Metanephros (tissue), 1 donor: ENCODE measurements around the gene TNNC1. TPM values are rescaled to one million over a fixed set of nuclear protein-coding genes. Genes with fewer than 3 reads are reported as not detected.

ENCODE experiments used
- total RNA-seq: library from RNA; depleted of rRNA; stranded (reverse); fragments of >200 nt; gene quantifications from one replicate; pipeline ENCODE4 v1.2.3, GENCODE V29; 2014

The TNNC1 gene
- 97.2 TPM for total RNA-seq

DNA sequence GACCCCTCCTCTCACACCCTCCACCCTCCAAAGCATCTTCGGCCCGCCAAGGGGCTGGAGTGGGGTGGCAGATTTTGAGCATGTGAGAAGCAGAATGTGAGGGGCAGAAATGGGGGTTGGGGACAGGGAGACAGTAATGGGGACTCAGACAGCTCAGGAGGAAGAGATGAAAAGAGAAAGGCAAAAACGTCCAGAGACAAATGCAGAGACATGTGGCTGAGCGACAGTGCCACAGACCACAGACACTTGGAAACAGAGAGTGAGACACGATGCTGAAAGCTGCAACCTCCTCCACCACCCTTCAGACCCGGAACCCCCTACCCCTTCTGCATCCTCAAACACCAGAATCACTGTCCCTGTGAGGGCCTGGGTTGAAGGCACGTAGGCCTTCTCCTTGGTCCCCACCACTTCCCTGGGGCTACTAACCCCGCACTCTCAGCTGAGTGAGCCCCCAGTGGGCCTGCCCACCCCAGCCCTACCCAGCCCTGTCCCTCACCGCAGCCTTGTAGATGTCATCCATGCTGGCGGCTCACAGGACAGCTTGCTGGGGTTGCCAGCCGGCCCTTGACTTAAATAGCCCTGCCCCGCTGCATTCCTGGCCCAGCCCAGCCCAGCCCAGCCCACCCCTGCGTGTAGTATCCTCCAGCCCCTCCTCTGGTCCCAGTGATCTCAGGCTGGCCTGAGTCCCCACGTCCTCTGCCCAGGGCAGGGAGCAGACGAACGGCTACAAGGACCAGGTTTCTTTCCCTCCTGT, at the start of gene TNNC1:
Gene TNNC1, minus strand, starts transcription at position 546 of the 754 bp plus-strand sequence. Its CDS starts 26 bp downstream, at position 520.

DNA sequence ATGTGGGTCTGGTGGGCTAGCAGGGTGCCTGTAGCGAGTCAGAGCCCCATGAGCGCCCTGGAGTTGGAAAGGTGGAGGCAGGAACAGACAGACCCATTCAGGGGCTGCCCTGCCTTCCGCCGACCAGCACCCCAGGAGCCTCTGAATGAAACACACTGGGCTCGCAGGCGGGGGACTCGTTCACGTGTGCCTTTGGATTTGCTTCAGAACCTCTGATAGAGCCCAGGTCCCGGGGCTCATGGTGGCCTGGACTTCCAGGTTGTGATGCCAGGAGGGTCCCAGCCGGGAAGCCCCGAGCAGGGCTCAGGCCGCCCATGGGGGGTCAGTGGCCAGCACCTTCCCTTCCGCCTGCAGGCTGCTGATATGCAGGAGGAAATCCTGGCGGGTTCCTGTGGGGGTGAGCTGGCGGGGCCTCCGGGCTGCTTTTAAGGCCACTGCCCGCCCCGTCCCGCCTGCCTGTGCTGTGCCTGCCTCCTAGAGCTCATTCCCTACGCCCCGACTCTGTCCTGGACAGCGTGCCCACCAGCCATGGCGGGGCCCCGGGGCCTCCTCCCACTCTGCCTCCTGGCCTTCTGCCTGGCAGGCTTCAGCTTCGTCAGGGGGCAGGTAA, 41.1 kb upstream of the TNNC1 start, which contains the start of gene STAB1:
Gene STAB1, plus strand, starts transcription at position 453 of the 610 bp plus-strand sequence. Its CDS starts 76 bp downstream, at position 529.

DNA sequence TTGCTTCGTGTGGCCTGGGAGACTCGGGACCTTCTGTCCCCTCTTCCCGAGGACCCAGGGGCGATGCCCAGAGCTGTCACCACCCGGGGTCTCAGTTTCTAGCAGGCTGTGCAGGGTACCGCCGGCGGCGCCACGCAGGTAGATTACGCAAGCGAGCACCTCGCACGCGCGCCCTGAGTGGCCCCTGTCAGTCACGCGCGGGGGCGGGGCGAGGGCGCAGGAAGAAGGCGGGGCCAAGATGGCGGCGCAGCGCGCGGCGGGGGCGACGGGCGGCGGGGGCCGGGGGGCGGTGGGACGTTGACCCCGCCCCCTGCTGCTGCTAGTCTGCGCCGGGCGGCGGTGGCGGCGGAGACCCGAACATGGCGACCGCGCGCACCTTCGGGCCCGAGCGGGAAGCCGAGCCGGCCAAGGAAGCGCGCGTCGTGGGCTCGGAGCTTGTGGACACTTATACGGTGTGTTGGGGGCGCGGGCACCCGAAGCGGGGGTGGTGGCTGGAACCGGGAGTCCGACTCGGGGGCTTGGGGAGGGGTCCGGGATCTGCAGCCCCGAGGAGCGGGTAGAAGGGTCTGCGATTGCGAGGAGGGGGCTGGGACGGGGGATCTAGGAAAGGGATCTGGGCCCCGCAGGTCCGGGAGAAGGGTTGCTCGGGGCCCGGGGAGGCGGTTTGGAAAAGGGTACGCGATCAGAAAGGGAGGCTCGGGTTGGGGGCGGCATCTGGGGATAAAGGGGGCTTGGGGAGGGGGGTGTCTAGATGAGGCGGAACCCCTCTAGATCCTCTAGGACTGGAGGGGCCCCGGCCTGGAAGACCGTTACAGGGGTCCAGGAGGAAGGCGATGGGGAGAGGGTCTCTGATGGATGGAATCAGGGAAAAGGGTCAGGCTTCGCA, 1.7 kb upstream of the TNNC1 start, which contains the start of gene NISCH:
Gene NISCH, plus strand, starts transcription at position 322 of the 886 bp plus-strand sequence. Its CDS starts 38 bp downstream, at position 360.

DNA sequence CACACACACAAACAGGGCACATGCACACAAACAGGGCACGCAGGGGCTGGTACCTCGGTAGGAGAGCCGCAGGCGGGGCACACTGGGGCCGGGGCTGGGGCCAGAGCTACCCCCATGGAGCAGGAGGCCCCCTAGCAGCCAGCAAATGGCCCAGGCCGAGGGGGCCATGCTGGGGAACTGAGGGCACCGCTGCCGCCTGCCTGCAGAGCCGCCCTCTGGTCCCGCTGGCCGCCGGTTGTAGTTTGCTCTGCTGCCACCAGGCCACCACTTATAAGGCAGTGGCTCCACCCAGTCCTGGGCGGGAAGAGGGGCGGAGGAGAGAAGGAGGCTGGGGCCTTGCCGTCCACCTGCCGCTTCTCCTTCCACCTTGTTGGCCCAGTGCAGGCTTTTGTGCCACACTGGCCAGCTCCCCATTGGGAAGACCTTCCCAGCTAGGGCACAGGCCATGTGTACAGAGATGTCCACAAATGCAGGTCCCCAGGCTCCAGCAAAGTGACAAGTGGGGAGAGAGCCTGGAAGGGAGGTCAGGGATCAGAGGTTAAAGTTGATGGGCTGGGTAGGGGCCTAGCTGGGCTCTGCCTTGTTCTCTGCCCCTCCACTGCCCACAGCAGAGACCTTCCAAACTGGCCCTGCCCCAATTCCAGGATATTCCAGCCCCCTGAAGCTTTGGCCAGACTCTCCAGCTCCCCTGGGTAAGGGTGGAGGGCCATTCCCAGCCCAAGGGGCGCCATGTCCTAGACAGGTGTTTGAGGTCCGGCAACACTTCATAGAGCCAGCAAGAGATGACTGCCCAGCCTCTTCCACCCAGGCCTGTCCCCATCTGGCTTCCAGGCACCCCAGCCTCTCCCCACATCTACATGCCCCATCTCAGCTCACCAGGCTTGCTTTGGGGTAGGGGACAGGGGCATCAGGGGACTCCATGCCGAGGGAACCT, 8.7 kb downstream of the TNNC1 start, which contains the start of gene SEMA3G:
Gene SEMA3G, minus strand, starts transcription at position 244 of the 934 bp plus-strand sequence. Its CDS starts 76 bp downstream, at position 168.

Other genes with a start within 250 kb of the TNNC1 start
- gene TLR9, start 228.4 kb downstream of the TNNC1 start, total RNA-seq, result not detected
- gene TWF2, start 214.9 kb downstream of the TNNC1 start, total RNA-seq, result 36.0 TPM
- gene PPM1M, start 208.3 kb downstream of the TNNC1 start, total RNA-seq, result 15.0 TPM
- 74.4 TPM for gene WDR82, start 175.4 kb downstream of the TNNC1 start, total RNA-seq
- gene GLYCTK, start 166.2 kb downstream of the TNNC1 start, total RNA-seq, result 22.8 TPM
- gene DNAH1, start 137.7 kb downstream of the TNNC1 start, total RNA-seq, result 13.1 TPM
- gene BAP1, start 44.0 kb downstream of the TNNC1 start, total RNA-seq, result 61.2 TPM
- gene PHF7, start 43.4 kb downstream of the TNNC1 start, total RNA-seq, result 8.2 TPM
- 10.2 TPM for gene SEMA3G, start 8.9 kb downstream of the TNNC1 start, total RNA-seq
- 117 TPM for gene NISCH, start 1.6 kb upstream of the TNNC1 start, total RNA-seq
- 95.8 TPM for gene STAB1, start 41.3 kb upstream of the TNNC1 start, total RNA-seq
- gene NT5DC2, start 79.8 kb upstream of the TNNC1 start, total RNA-seq, result 48.9 TPM
- 12.3 TPM for gene UQCC5, start 82.6 kb upstream of the TNNC1 start, total RNA-seq
- gene PBRM1, start 231.9 kb upstream of the TNNC1 start, total RNA-seq, result 72.1 TPM
- 55.5 TPM for gene GNL3, start 232.0 kb upstream of the TNNC1 start, total RNA-seq